Neuronal stem cell (in vitro differentiated cells): ENCODE results near the gene ZNF423.

Source experiments
- DNase-seq: peaks from one replicate; pipeline ENCODE4 v3.0.0-alpha.2; 2013; ENCODE audit warnings: low spot score
- H2AFZ ChIP-seq: one replicate; pipeline ENCODE4 v1.6.1; 2013; ENCODE audit warnings: mild to moderate bottlenecking, low read length, inconsistent platforms
- H2AK5ac ChIP-seq: 2 replicates; pipeline ENCODE4 v1.6.1; 2013; ENCODE audit warnings: low read depth, mild to moderate bottlenecking, inconsistent platforms, low read length, moderate library complexity, mixed read lengths
- H2BK120ac ChIP-seq: 2 replicates; pipeline ENCODE4 v1.6.1; 2013; ENCODE audit warnings: low read depth, mild to moderate bottlenecking, inconsistent platforms, low read length, moderate library complexity, mixed read lengths
- H2BK12ac ChIP-seq: one replicate; pipeline ENCODE4 v1.6.1; 2013; ENCODE audit warnings: low read length, inconsistent platforms
- H2BK15ac ChIP-seq: 2 replicates; pipeline ENCODE4 v1.6.1; 2013; ENCODE audit warnings: mild to moderate bottlenecking, low read length, inconsistent platforms, mixed read lengths
- H2BK5ac ChIP-seq: one replicate; pipeline ENCODE4 v1.6.1; 2013; ENCODE audit warnings: inconsistent platforms, mild to moderate bottlenecking, low read length, moderate library complexity
- H3K14ac ChIP-seq: one replicate; pipeline ENCODE4 v1.6.1; 2013; ENCODE audit warnings: low read length, inconsistent platforms
- H3K18ac ChIP-seq: 2 replicates; pipeline ENCODE4 v1.6.1; 2013; ENCODE audit warnings: low read length, inconsistent platforms
- H3K23ac ChIP-seq: 2 replicates; pipeline ENCODE4 v1.6.1; 2013; ENCODE audit warnings: low read depth, mild to moderate bottlenecking, mixed read lengths, low read length, inconsistent platforms; ENCODE audit not compliant: poor library complexity
- H3K27ac ChIP-seq: replicated peaks from 3 replicates; pipeline ENCODE4 v1.5.1; 2013; ENCODE audit warnings: low read length, inconsistent platforms
- H3K27me3 ChIP-seq, 3 experiments: 2 replicates each; pipeline ENCODE4 v1.6.1; 2013; ENCODE audit warnings: low read length in 3 of 3, mild to moderate bottlenecking in 2 of 3, inconsistent platforms in 1 of 3, low read depth in 1 of 3, mixed read lengths in 1 of 3, moderate library complexity in 1 of 3; ENCODE audit not compliant: control insufficient read depth in 3 of 3, insufficient read depth in 3 of 3
- H3K36me3 ChIP-seq, 2 donors: replicated peaks in 1 of 2; 2 replicates each; pipeline ENCODE4 v1.6.1; 2013; ENCODE audit warnings: low read length in 2 of 2; ENCODE audit not compliant: control insufficient read depth in 2 of 2, insufficient read depth in 2 of 2
- H3K4ac ChIP-seq: 2 replicates; pipeline ENCODE4 v1.6.1; 2013; ENCODE audit warnings: inconsistent platforms, mild to moderate bottlenecking, low read length, moderate library complexity
- H3K4me1 ChIP-seq, 2 donors: 1 replicate in 1 of 2; 2 replicates in 1 of 2; pipeline ENCODE4 v1.6.1; 2013; ENCODE audit warnings: low read length in 2 of 2, low read depth in 1 of 2; ENCODE audit not compliant: control insufficient read depth in 2 of 2, insufficient read depth in 1 of 2
- H3K4me2 ChIP-seq: one replicate; pipeline ENCODE4 v1.6.1; 2013; ENCODE audit warnings: mild to moderate bottlenecking, low read length, inconsistent platforms; ENCODE audit not compliant: insufficient read depth, poor library complexity, severe bottlenecking
- H3K4me3 ChIP-seq, 2 donors: 2 replicates each; pipeline ENCODE4 v1.5.1; 2013; ENCODE audit warnings: low read length in 2 of 2, mild to moderate bottlenecking in 2 of 2, inconsistent platforms in 1 of 2, moderate library complexity in 1 of 2
- H3K79me1 ChIP-seq: one replicate; pipeline ENCODE4 v1.6.1; 2013; ENCODE audit warnings: low read depth, mild to moderate bottlenecking, inconsistent platforms, low read length, moderate library complexity
- H3K9ac ChIP-seq: one replicate; pipeline ENCODE4 v1.6.1; 2013; ENCODE audit warnings: mild to moderate bottlenecking, low read depth, low read length, inconsistent platforms; ENCODE audit not compliant: poor library complexity
- H3K9me3 ChIP-seq, 2 donors: replicated peaks in 1 of 2; 2 replicates each; pipeline versions ENCODE3 to v1.6.1; 2013; ENCODE audit warnings: low read length in 2 of 2, mild to moderate bottlenecking in 2 of 2, inconsistent platforms in 1 of 2, low read depth in 1 of 2, mixed read lengths in 1 of 2, moderate library complexity in 1 of 2; ENCODE audit not compliant: control insufficient read depth in 2 of 2, insufficient read depth in 1 of 2
- H4K8ac ChIP-seq: one replicate; pipeline ENCODE4 v1.6.1; 2013; ENCODE audit warnings: low read depth, mild to moderate bottlenecking, inconsistent platforms, low read length, moderate library complexity
- H4K91ac ChIP-seq: one replicate; pipeline ENCODE4 v1.6.1; 2013; ENCODE audit warnings: low read length, low read depth, mild to moderate bottlenecking, inconsistent platforms; ENCODE audit not compliant: poor library complexity
- WGBS, 2 donors: extraction: QIAGEN DNeasy Blood & Tissue Kit; methylation state at CpG; one replicate each; pipeline ENCODE4 v1.1.7; 2013; ENCODE audit warnings: missing lambda C conversion rate in 2 of 2, mixed read lengths in 1 of 2; ENCODE audit not compliant: insufficient read length in 2 of 2, insufficient replicate concordance in 1 of 2; ENCODE audit errors: extremely low coverage in 2 of 2; 5-methylcytosine and 5-hydroxymethylcytosine counted together

ZNF423 gene

GRCh38 chr16:49651226-49651625 lies 204.7 kb downstream of the ZNF423 start:
- no peak overlapping the region for H3K4me2 ChIP-seq
- H3K18ac ChIP-seq = no peak overlapping the region
- no peak overlapping the region for H3K9ac ChIP-seq
- H2AFZ ChIP-seq = no peak overlapping the region
- H3K27ac ChIP-seq = no peak overlapping the region
- peaks cover 7% of the 10 kb centered on the region for H3K79me1 ChIP-seq
- H4K91ac ChIP-seq = no peak overlapping the region
- H3K36me3 ChIP-seq = peaks cover 1 to 15% of the 10 kb centered on the region in 2 donors
- no peak overlapping the region for H3K23ac ChIP-seq
- no peak overlapping the region for H2BK12ac ChIP-seq
- no peak overlapping the region for H2AK5ac ChIP-seq
- H4K8ac ChIP-seq = no peak overlapping the region
- H3K4me3 ChIP-seq = no peak overlapping the region
- no peaks in the 10 kb centered on the region for H3K27me3 ChIP-seq
- H2BK120ac ChIP-seq = no peak overlapping the region
- H2BK5ac ChIP-seq = no peak overlapping the region
- peaks cover 10 to 22% of the 10 kb centered on the region in 2 donors for H3K9me3 ChIP-seq
- no peak overlapping the region for H3K4ac ChIP-seq
- H2BK15ac ChIP-seq = no peak overlapping the region
- no peak overlapping the region for H3K14ac ChIP-seq
- no CpG with 5 or more reads among the region's 4 CpGs for WGBS, 2 donors
- no peak for DNase-seq
- peaks cover 7 to 10% of the 10 kb centered on the region in 2 donors for H3K4me1 ChIP-seq

- H3K4me1 ChIP-seq = peaks cover 7 to 10% of the 10 kb centered on the region in 2 donors
- no peak overlapping the region for H2AK5ac ChIP-seq
- no peak overlapping the region for H3K9ac ChIP-seq
- H4K8ac ChIP-seq = no peak overlapping the region
- H3K4me2 ChIP-seq = no peak overlapping the region
- no peak overlapping the region for H3K14ac ChIP-seq
- no peak overlapping the region for H4K91ac ChIP-seq
- no peak for DNase-seq
- no peak overlapping the region for H2BK15ac ChIP-seq
- no peak overlapping the region for H3K4me3 ChIP-seq
- no peak overlapping the region for H2BK12ac ChIP-seq
- H3K9me3 ChIP-seq = peaks cover 13 to 22% of the 10 kb centered on the region in 2 donors
- no peak overlapping the region for H2BK120ac ChIP-seq
- H3K27me3 ChIP-seq = no peaks in the 10 kb centered on the region
- no peak overlapping the region for H2BK5ac ChIP-seq
- H3K79me1 ChIP-seq = peaks cover 4% of the 10 kb centered on the region
- peaks cover 5 to 15% of the 10 kb centered on the region in 2 donors for H3K36me3 ChIP-seq
- no peak overlapping the region for H3K18ac ChIP-seq
- H3K23ac ChIP-seq = no peak overlapping the region
- H3K27ac ChIP-seq = no peak overlapping the region
- WGBS, 2 donors = no CpG with 5 or more reads among the region's 1 CpG
- H3K4ac ChIP-seq = no peak overlapping the region
- no peak overlapping the region for H2AFZ ChIP-seq
Measured at GRCh38 chr16:49650603-49651002, 205.3 kb downstream of the ZNF423 start.

GRCh38 chr16:49649013-49649765 lies 206.7 kb downstream of the ZNF423 start:
- WGBS, 2 donors = no CpG with 5 or more reads among the region's 5 CpGs
- Histone ChIP-seq H2BK15ac (no peak overlapping the region), H2AFZ (no peak overlapping the region), H3K23ac (no peak overlapping the region), H3K9me3 (peaks cover 13 to 22% of the 10 kb centered on the region in 2 donors), H2BK5ac (no peak overlapping the region), H3K4me3 (no peak overlapping the region), H2AK5ac (no peak overlapping the region), H3K4me1 (peaks cover 8 to 9% of the 10 kb centered on the region in 2 donors), H3K4me2 (no peak overlapping the region), H4K8ac (no peak overlapping the region), H2BK12ac (no peak overlapping the region), H3K36me3 (peaks cover 5 to 19% of the 10 kb centered on the region in 2 donors), H3K27me3 (no peaks in the 10 kb centered on the region), H3K79me1 (peaks cover 3% of the 10 kb centered on the region), H2BK120ac (no peak overlapping the region), H3K9ac (no peak overlapping the region), H3K18ac (no peak overlapping the region), H4K91ac (no peak overlapping the region), H3K27ac (no peak overlapping the region), H3K4ac (no peak overlapping the region), H3K14ac (no peak overlapping the region)
- no peak for DNase-seq

GRCh38 chr16:49647673-49648072 lies 208.2 kb downstream of the ZNF423 start:
- Histone ChIP-seq H3K9me3 (peaks cover 13 to 22% of the 10 kb centered on the region in 2 donors), H3K4me3 (no peak overlapping the region), H3K9ac (no peak overlapping the region), H2BK5ac (no peak overlapping the region), H2AFZ (no peak overlapping the region), H4K8ac (no peak overlapping the region), H2BK15ac (no peak overlapping the region), H3K36me3 (peaks cover 3 to 16% of the 10 kb centered on the region in 2 donors), H2BK120ac (no peak overlapping the region), H3K27ac (no peak overlapping the region), H3K4ac (no peak overlapping the region), H3K79me1 (peaks cover 3% of the 10 kb centered on the region), H2AK5ac (no peak overlapping the region), H4K91ac (no peak overlapping the region), H3K14ac (no peak overlapping the region), H3K4me2 (no peak overlapping the region), H3K18ac (no peak overlapping the region), H3K4me1 (peaks cover 5 to 12% of the 10 kb centered on the region in 2 donors), H3K23ac (no peak overlapping the region), H3K27me3 (no peaks in the 10 kb centered on the region), H2BK12ac (no peak overlapping the region)
- WGBS, 2 donors = no CpG with 5 or more reads among the region's 2 CpGs
- DNase-seq = no peak
